HUES64 (cell line): ENCODE results near the gene SLIT1.

Experiments
- H3K27ac ChIP-seq: 2 replicates; pipeline ENCODE4 v1.7.0; 2013; ENCODE audit warnings: low read depth, low read length, inconsistent platforms
- H3K27me3 ChIP-seq: 2 replicates; pipeline ENCODE4 v1.6.1; 2013; ENCODE audit warnings: mild to moderate bottlenecking, low read length; ENCODE audit not compliant: insufficient read depth
- H3K36me3 ChIP-seq: 2 replicates; pipeline ENCODE4 v1.6.1; 2013; ENCODE audit warnings: mild to moderate bottlenecking, low read length; ENCODE audit not compliant: insufficient read depth
- H3K4me1 ChIP-seq: 2 replicates; pipeline ENCODE4 v1.6.1; 2013; ENCODE audit warnings: mild to moderate bottlenecking, low read length, moderate library complexity; ENCODE audit not compliant: insufficient read depth
- H3K4me3 ChIP-seq: 2 replicates; pipeline ENCODE4 v1.5.1; 2013; ENCODE audit warnings: mild to moderate bottlenecking, low read length, moderate library complexity
- H3K9ac ChIP-seq: 2 replicates; pipeline ENCODE4 v1.6.1; 2013; ENCODE audit warnings: mild to moderate bottlenecking, low read depth, low read length
- H3K9me3 ChIP-seq: 2 replicates; pipeline ENCODE4 v1.6.1; 2013; ENCODE audit warnings: low read depth, low read length; ENCODE audit not compliant: insufficient read depth
- WGBS: fragments of 150-250, 120-280 bp; methylation state at CpG from one replicate; pipeline ENCODE4 v1.1.7; 2013; ENCODE audit warnings: missing lambda C conversion rate; 5-methylcytosine and 5-hydroxymethylcytosine counted together

SLIT1 gene

DNA sequence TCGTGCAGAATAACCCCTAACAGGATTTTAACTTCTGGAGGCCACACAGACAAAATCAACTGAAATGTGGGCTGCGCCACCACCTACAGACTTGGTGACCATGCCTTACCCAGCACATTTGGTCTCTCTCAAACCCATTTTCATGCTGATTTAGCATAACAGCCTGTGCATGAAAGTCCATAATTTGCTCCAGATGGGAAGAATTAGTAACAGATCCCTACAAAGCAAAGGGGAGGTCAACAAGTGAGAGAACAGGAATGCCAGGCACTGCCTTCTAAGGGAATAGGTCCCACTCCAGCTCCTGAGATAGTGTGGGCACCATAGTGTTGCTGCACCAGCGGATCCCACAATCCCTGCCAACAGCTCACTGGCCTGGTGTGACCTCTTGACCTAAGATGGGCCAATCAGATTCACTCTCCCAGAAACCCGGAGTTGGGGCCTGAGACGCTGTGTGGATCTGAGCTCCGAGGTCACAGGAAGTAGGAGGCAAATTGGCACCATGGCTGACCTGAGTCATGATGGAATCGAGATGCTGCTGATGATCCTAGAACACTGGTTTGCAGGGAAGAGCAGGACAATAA lies 32.4 kb downstream of the SLIT1 start:
- WGBS: 91% methylated on average over 7 of the region's 7 CpGs
- Histone ChIP-seq H3K4me1 (peaks cover 10% of the 10 kb centered on the region; the same call in 1 of the 2 replicates), H3K36me3 (no peaks in the 10 kb centered on the region), H3K27ac (no peak overlapping the region), H3K9me3 (no peaks in the 10 kb centered on the region), H3K27me3 (no peaks in the 10 kb centered on the region), H3K9ac (no peak overlapping the region), H3K4me3 (no peak overlapping the region)

DNA sequence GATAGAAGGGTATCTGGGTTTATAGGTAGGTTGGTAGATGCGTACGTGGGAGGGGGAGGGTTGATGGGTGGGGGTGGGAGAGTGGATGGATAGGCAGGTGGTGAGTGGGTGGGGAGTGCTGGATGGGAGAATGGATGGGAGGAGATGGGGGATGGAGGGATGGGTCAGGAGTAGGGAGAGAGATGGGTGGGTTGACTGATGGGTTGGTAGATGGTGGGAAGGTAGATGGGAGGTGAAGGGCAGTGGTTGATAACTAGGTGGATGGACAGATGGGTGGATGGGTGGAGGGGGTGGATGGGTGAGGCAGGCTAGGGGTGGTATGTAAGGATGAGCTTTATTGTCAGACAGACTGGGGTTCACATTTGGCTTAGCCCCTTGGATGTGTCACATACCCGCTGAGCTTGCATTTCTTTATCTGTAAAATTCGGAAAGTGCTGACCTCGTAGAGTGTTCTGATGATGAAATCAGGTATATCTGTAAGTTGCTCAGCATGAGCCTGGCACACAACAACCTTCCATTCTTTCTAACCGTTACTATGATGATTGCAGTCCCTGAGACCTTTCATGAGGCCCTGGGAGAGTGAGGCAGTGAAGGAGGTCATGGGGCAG lies 34.3 kb downstream of the SLIT1 start:
- no peaks in the 10 kb centered on the region for H3K27me3 ChIP-seq
- peaks cover 10% of the 10 kb centered on the region; the same call in 1 of the 2 replicates for H3K4me1 ChIP-seq
- H3K27ac ChIP-seq: no peak overlapping the region
- WGBS: 93% methylated on average over 6 of the region's 6 CpGs
- no peaks in the 10 kb centered on the region for H3K9me3 ChIP-seq
- H3K4me3 ChIP-seq: no peak overlapping the region
- H3K36me3 ChIP-seq: no peaks in the 10 kb centered on the region
- H3K9ac ChIP-seq: no peak overlapping the region

GRCh38 chr10:97150616-97151015 lies 35.1 kb downstream of the SLIT1 start:
- H3K4me1 ChIP-seq: peaks cover 10% of the 10 kb centered on the region; the same call in 1 of the 2 replicates
- H3K27me3 ChIP-seq: no peaks in the 10 kb centered on the region
- 79% methylated on average over 8 of the region's 8 CpGs for WGBS
- H3K9me3 ChIP-seq: no peaks in the 10 kb centered on the region
- H3K4me3 ChIP-seq: no peak overlapping the region
- no peak overlapping the region for H3K27ac ChIP-seq
- no peak overlapping the region for H3K9ac ChIP-seq
- H3K36me3 ChIP-seq: no peaks in the 10 kb centered on the region

DNA sequence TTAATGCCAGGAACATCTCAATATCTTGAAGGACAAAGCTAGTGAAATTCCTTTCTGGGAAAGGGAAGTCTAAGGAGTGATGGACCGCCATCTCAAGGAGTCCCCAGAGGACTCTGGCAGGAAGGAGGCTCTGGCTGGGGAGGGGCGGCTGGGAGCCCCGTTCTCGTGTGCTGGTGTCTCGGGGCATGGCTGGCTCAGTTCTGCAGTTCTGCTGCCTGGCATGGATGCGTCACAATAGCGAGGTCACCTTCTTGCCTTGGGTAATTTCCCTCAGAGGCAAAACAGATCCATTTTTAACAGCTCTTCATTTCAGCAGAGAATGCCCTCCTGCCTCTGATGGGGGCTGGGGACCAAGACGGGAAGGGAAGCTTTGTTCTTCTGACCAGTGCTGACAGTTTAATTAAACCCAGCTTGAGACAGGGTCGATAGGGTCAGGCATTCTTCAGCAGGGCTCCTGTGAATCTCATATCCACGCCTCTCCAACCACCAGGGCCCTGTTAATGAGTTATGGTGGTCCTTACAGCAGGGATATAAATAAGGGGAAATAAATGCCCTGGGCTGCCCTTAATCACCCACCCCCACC lies 35.7 kb downstream of the SLIT1 start:
- Histone ChIP-seq H3K4me3 (no peak overlapping the region), H3K27me3 (no peaks in the 10 kb centered on the region), H3K36me3 (no peaks in the 10 kb centered on the region), H3K4me1 (peaks cover 10% of the 10 kb centered on the region; the same call in 1 of the 2 replicates), H3K9ac (no peak overlapping the region), H3K9me3 (no peaks in the 10 kb centered on the region), H3K27ac (peak overlapping the region; percentile 29; the same call in 1 of the 2 replicates)
- WGBS: 72% methylated on average over 9 of the region's 10 CpGs

GRCh38 chr10:97149079-97149531 lies 36.7 kb downstream of the SLIT1 start:
- Histone ChIP-seq H3K27me3 (no peaks in the 10 kb centered on the region), H3K27ac (no peak overlapping the region), H3K4me3 (no peak overlapping the region), H3K9me3 (no peaks in the 10 kb centered on the region), H3K9ac (no peak overlapping the region), H3K36me3 (no peaks in the 10 kb centered on the region), H3K4me1 (peaks cover 10% of the 10 kb centered on the region; the same call in 1 of the 2 replicates)
- WGBS: 78% methylated on average over 16 of the region's 16 CpGs

DNA sequence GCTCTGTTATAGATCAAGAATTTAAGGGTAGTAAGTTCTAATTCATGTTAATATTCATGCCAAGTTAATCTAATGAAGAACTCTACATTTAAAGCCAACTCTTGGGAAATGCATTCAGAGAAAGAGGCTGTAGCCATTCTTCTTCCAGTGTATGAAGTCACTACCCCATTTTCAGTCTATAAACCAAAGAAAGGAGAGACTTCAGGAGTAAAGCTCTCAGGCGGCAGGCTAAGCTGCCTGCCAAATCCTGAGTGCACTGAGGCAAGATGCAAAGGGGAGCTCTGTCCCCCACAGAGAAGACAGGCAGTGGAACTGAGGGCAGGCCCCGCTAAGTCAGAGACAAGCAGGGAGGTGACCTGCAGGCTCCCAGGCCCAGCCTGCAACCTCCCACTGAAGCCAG lies 41.5 kb downstream of the SLIT1 start:
- Histone ChIP-seq H3K9ac (no peak overlapping the region), H3K27ac (no peak overlapping the region), H3K4me3 (no peak overlapping the region), H3K27me3 (peaks cover 10% of the 10 kb centered on the region; the same call in 1 of the 2 replicates), H3K36me3 (no peaks in the 10 kb centered on the region), H3K4me1 (peaks cover 17% of the 10 kb centered on the region), H3K9me3 (no peaks in the 10 kb centered on the region)
- WGBS: 84% methylated on average over 2 of the region's 2 CpGs

DNA sequence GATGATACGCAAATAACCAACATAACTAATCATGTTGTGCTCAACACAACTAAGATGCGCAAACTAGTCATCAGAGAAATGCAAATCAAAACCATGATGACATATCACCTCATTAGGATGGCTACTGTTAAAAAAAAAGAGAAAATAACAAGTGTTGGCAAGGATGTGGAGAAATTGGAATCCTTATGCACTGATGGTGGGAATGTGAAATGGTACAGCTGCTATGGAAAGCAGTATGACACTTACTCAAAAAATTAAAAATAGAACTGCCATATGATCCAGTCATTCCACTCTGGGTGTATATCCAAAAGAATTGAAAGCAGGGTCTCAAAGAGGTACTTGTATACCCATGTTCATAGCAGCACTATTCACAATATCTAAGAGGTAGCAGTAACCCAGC lies 42.9 kb downstream of the SLIT1 start:
- H3K36me3 ChIP-seq: no peaks in the 10 kb centered on the region
- peaks cover 10% of the 10 kb centered on the region; the same call in 1 of the 2 replicates for H3K27me3 ChIP-seq
- no peak overlapping the region for H3K9ac ChIP-seq
- H3K27ac ChIP-seq: no peak overlapping the region
- H3K4me1 ChIP-seq: peaks cover 23% of the 10 kb centered on the region
- H3K9me3 ChIP-seq: no peaks in the 10 kb centered on the region
- 89% methylated on average over 2 of the region's 2 CpGs for WGBS
- no peak overlapping the region for H3K4me3 ChIP-seq

GRCh38 chr10:97140902-97141745 lies 44.6 kb downstream of the SLIT1 start:
- no peaks in the 10 kb centered on the region for H3K36me3 ChIP-seq
- H3K4me1 ChIP-seq: peaks cover 23% of the 10 kb centered on the region
- WGBS: 37% methylated on average over 19 of the region's 23 CpGs
- peak overlapping the region; percentile 15; the same call in 1 of the 2 replicates for H3K4me3 ChIP-seq
- peaks cover 10% of the 10 kb centered on the region; the same call in 1 of the 2 replicates for H3K27me3 ChIP-seq
- peak overlapping the region; percentile 43; the same call in 1 of the 2 replicates for H3K27ac ChIP-seq
- no peaks in the 10 kb centered on the region for H3K9me3 ChIP-seq
- peak overlapping the region; percentile 29; the same call in 1 of the 2 replicates for H3K9ac ChIP-seq

DNA sequence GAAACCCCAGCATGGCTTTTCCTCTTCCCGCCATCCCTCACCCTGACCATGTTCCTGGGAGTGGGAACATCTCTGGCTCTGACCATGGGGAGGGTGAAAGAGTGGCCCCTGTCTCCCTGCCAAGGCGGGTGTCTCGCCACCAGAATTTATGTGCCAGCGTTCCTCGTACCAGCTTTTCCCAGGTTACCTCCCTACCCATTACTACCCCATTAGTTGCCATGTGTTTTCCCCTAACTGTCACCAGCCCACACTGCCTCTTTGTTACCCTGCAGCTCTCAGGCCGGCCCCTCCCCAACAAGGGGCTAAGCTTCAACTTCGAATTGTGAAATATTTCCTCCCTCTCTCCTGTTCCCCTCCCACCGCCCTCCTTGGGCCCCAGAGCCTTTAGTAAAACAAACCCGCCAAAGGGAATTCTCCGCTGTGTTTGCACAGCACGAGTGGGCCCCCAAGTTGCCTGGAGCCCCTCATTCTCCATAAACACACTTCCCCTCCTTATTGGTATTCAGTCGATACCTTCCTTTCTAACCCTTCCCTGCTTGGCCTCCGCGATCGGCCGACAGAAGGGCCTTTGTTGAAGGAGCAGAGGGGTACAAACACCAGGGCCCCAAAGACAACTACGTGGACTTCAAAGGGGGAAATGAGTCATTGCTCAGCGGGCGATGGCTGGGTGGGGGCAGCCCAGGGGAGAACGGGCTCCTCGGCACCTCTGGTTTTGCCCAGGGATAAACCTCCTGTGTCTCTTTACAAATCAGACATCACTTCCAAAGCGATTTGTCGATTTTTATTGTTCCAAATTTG lies 45.5 kb downstream of the SLIT1 start:
- Histone ChIP-seq H3K4me3 (peak overlapping the region; percentile 15; the same call in 1 of the 2 replicates), H3K27ac (peak overlapping the region; percentile 43; the same call in 1 of the 2 replicates), H3K4me1 (peaks cover 23% of the 10 kb centered on the region), H3K9ac (peak overlapping the region; percentile 29), H3K27me3 (peaks cover 10% of the 10 kb centered on the region; the same call in 1 of the 2 replicates), H3K9me3 (no peaks in the 10 kb centered on the region), H3K36me3 (no peaks in the 10 kb centered on the region)
- WGBS: 35% methylated on average over 23 of the region's 23 CpGs

- WGBS: 92% methylated on average over 6 of the region's 6 CpGs
- Histone ChIP-seq H3K4me1 (peaks cover 23% of the 10 kb centered on the region), H3K4me3 (no peak overlapping the region), H3K9ac (no peak overlapping the region), H3K27ac (no peak overlapping the region), H3K36me3 (no peaks in the 10 kb centered on the region), H3K9me3 (no peaks in the 10 kb centered on the region), H3K27me3 (peaks cover 10% of the 10 kb centered on the region; the same call in 1 of the 2 replicates)
Observed at GRCh38 chr10:97139651-97140048, 46.1 kb downstream of the SLIT1 start.
